Upper lobe of left lung (tissue), 6 donors: ENCODE measurements around the gene ANXA1. TPM values are rescaled to one million over a fixed set of nuclear protein-coding genes. Genes with fewer than 3 reads are reported as not detected.

Experiments
- ATAC-seq, 2 donors: fragments of 200-7000 bp; cut with Tn5 transposase; one replicate each; pipeline ENCODE4 v1.9.1; 2022; ENCODE audit warnings: mild to moderate bottlenecking in 2 of 2, moderate library complexity in 2 of 2; ENCODE audit not compliant: low FRiP score in 2 of 2
- DNase-seq, 2 donors: peaks; one replicate each; pipeline ENCODE4 v3.0.0-alpha.2; 2019 to 2020
- H3K27ac ChIP-seq, 4 donors: fragments of 200-600 bp; sonication (generic); one replicate each; pipeline ENCODE4 v1.5.1; 2016 to 2019
- H3K27me3 ChIP-seq, 4 donors: fragments of 200-600 bp; sonication (generic); one replicate each; pipeline ENCODE4 v1.5.1; 2017 to 2019
- H3K36me3 ChIP-seq, 4 donors: fragments of 200-600 bp; sonication (generic); one replicate each; pipeline ENCODE4 v1.5.1; 2016 to 2019
- H3K4me1 ChIP-seq, 4 donors: fragments of 200-600 bp; sonication (generic); one replicate each; pipeline ENCODE4 v1.5.1; 2018 to 2019
- H3K4me3 ChIP-seq, 4 donors: fragments of 200-600 bp; sonication (generic); one replicate each; pipeline ENCODE4 v1.5.1; 2017 to 2019; ENCODE audit warnings: mild to moderate bottlenecking in 2 of 4, moderate library complexity in 1 of 4
- H3K9me3 ChIP-seq, 4 donors: fragments of 200-600 bp; sonication (generic); one replicate each; pipeline ENCODE4 v1.5.1; 2018 to 2019
- EP300 ChIP-seq, 4 donors: sonication (generic); formaldehyde crosslinking; IDR thresholded peaks; one replicate each; pipeline ENCODE4 v1.5.1; 2017; ENCODE audit warnings: antibody characterized with exemption in 4 of 4, control low read depth in 2 of 4
- POLR2A ChIP-seq, 4 donors: fragments of 450-650 bp; IDR thresholded peaks; one replicate each; pipeline ENCODE4 v1.5.1; 2016 to 2017; ENCODE audit warnings: antibody characterized with exemption in 4 of 4, mild to moderate bottlenecking in 2 of 4
- POLR2AphosphoS5 ChIP-seq, 2 donors: sonication (generic); formaldehyde crosslinking; IDR thresholded peaks; one replicate each; pipeline ENCODE4 v1.5.1; 2017; ENCODE audit warnings: antibody characterized with exemption in 2 of 2
- WGBS, 2 donors: methylation state at CpG; one replicate each; pipeline ENCODE4 v1.1.5; 2017 to 2018; 5-methylcytosine and 5-hydroxymethylcytosine counted together
- total RNA-seq, 6 donors: library from RNA; depleted of rRNA in 4 of 6; stranded (reverse); fragments of >200 nt in 4 of 6; gene quantifications; one replicate each; pipeline versions ENCODE4 v1.1.0 to v1.2.1, GENCODE V29; 2016 to 2021
- TF ChIP-seq, protein P1 (sequence below), 6 experiments: fragments of 450-650 bp in 4 of 6; fragments of 200-600 bp in 2 of 6; sonication (generic) in 2 of 6; IDR thresholded peaks; one replicate each; pipeline ENCODE4 v1.5.1; 2016 to 2019; ENCODE audit warnings: antibody characterized with exemption in 6 of 6
- donor health status: DM: no; HTN: no; CAD: no; lungs with moderate emphysema.
- donor health status: DM: no; HTN: yes; CAD: no; lungs with severe emphysema.

ANXA1 gene
- total RNA-seq, 6 donors from 2014 or later: 174 to 910 (median 347) TPM

DNA sequence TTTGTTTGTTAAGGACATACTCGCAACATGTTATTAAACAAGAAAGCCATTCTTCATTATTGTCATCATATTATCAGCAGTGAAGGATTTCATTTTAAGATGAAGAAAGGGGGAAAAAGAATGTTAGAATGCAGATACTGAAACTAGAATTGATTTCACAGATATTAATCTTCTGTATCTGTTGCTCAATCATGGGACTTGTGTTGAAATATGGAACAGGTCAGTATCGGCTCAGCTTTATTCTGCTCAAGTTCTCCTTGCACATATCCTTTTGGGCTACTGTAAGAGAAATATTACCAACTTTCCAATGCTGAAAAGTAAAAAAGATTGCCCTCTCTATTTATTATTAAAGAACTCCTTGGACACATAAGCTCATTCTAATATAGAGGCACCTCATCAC is 13.8 kb upstream of the ANXA1 start:
- no peak for TF ChIP-seq POLR2AphosphoS5 (IDR thresholded peaks at IDR 0.05)
- ATAC-seq (peak in 1 of 2 donors; percentile 62), DNase-seq (no peak)
- no peak overlapping the region for H3K27ac ChIP-seq
- WGBS, 2 donors: 50 to 61% methylated on average over 2 of the region's 2 CpGs
- H3K4me3 ChIP-seq: no peak overlapping the region
- no peaks in the 10 kb centered on the region for H3K27me3 ChIP-seq
- no peaks in the 10 kb centered on the region for H3K36me3 ChIP-seq
- H3K9me3 ChIP-seq: no peaks in the 10 kb centered on the region
- H3K4me1 ChIP-seq: peaks cover 3 to 10% (median 6%) of the 10 kb centered on the region in 4 donors

DNA sequence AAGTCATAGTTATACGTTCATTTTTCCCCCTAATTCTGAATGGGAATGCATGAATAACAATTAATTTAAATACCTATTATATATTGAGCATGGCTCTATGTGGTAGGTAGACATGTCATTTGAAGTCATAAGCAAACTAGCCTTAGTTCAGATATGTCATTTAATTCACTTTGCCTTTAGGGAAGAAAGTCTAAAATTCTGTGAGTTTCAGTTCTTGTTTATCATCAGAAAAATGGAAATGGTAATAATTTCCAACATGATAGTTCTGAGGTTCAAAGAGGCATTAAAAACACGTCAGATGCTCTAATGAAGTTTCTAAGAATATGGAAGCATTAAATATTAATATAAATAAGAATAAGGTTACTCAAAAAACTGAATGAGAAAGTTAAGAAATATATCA is 13.1 kb upstream of the ANXA1 start:
- Histone ChIP-seq H3K27me3 (no peaks in the 10 kb centered on the region), H3K4me3 (no peak overlapping the region), H3K27ac (no peak overlapping the region), H3K36me3 (no peaks in the 10 kb centered on the region), H3K4me1 (peaks cover 2 to 11% (median 6%) of the 10 kb centered on the region in 4 donors), H3K9me3 (no peaks in the 10 kb centered on the region)
- ATAC-seq (no peak), DNase-seq (no peak)
- WGBS, 2 donors: 84 to 85% methylated on average over 2 of the region's 2 CpGs
- TF ChIP-seq POLR2AphosphoS5 (IDR thresholded peaks at IDR 0.05): no peak
- no peak for TF ChIP-seq POLR2A (IDR thresholded peaks at IDR 0.05)
- TF ChIP-seq, protein P1, sequence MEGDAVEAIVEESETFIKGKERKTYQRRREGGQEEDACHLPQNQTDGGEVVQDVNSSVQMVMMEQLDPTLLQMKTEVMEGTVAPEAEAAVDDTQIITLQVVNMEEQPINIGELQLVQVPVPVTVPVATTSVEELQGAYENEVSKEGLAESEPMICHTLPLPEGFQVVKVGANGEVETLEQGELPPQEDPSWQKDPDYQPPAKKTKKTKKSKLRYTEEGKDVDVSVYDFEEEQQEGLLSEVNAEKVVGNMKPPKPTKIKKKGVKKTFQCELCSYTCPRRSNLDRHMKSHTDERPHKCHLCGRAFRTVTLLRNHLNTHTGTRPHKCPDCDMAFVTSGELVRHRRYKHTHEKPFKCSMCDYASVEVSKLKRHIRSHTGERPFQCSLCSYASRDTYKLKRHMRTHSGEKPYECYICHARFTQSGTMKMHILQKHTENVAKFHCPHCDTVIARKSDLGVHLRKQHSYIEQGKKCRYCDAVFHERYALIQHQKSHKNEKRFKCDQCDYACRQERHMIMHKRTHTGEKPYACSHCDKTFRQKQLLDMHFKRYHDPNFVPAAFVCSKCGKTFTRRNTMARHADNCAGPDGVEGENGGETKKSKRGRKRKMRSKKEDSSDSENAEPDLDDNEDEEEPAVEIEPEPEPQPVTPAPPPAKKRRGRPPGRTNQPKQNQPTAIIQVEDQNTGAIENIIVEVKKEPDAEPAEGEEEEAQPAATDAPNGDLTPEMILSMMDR (IDR thresholded peaks at IDR 0.05): no peak
- no peak for TF ChIP-seq EP300 (IDR thresholded peaks at IDR 0.05)

DNA sequence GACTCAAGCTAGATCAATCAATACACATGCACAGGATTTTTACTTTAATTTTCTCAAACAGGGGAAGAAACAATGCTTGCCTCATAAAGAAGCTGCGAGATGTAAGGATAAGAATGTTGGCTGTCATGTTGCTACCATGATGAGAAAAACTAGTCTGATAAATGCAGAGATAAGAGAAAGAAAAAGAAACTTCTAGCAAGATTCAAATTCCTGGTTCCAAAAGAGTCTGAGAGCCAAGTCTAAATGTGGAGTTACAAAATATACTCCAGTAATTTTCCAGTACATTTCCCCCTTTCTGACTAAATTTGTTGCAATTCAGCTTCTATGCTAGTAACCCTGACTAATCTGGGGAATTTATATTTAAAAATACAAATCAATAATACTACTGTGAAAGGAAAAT is 10.4 kb upstream of the ANXA1 start:
- no peaks in the 10 kb centered on the region for H3K36me3 ChIP-seq
- TF ChIP-seq EP300 (IDR thresholded peaks at IDR 0.05): no peak
- TF ChIP-seq POLR2AphosphoS5 (IDR thresholded peaks at IDR 0.05): no peak
- no peak for TF ChIP-seq POLR2A (IDR thresholded peaks at IDR 0.05)
- TF ChIP-seq, protein P1 (IDR thresholded peaks at IDR 0.05): no peak
- WGBS, 2 donors: 73 to 90% methylated on average over 1 of the region's 1 CpG
- H3K27ac ChIP-seq: no peak overlapping the region
- H3K4me3 ChIP-seq: no peak overlapping the region
- ATAC-seq (no peak), DNase-seq (no peak)
- no peaks in the 10 kb centered on the region for H3K9me3 ChIP-seq
- peaks cover 16 to 22% (median 19%) of the 10 kb centered on the region in 4 donors for H3K4me1 ChIP-seq
- no peaks in the 10 kb centered on the region for H3K27me3 ChIP-seq

DNA sequence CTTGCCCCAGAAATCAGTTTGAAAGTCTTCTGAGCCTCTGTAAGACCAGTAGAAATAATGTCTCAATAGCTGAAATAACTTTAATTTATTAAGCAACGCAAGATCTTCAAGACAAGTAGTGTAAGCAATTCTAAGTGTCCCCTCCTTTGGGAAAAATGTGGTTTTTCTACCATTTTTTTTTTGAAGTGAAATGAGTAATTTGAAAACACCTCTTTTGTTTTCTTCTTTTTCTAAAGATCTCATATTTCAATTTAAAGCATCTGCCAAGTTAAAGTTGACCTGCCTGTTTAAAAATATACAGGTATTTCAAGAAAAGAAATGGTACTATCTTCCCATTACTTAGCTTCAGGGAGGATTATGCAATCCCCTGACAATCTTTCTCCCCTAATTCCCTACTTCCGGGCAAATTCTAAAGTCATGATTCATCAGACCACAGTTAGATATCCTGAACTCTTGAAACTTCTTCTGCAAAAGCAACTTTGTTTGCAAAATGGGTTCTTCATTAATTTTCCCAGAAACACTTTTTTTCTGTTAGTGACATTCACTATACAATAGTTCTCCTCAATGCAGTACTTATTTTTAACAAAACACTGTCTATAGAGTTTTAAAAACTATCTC is 7.8 kb upstream of the ANXA1 start:
- ATAC-seq (peak; percentile 70 to 88), DNase-seq (no peak)
- Histone ChIP-seq H3K36me3 (no peaks in the 10 kb centered on the region), H3K4me3 (no peak overlapping the region), H3K9me3 (no peaks in the 10 kb centered on the region), H3K27me3 (no peaks in the 10 kb centered on the region), H3K27ac (peak overlapping the region in 2 of 4 donors; percentile 29 to 50), H3K4me1 (peaks cover 27 to 37% (median 31%) of the 10 kb centered on the region in 4 donors)
- TF ChIP-seq EP300 (IDR thresholded peaks at IDR 0.05) (no peak), POLR2AphosphoS5 (IDR thresholded peaks at IDR 0.05) (peak in 1 of 2 donors; percentile 68), POLR2A (IDR thresholded peaks at IDR 0.05) (no peak)
- TF ChIP-seq, protein P1 (IDR thresholded peaks at IDR 0.05): no peak
- WGBS, 2 donors: 14 to 28% methylated on average over 2 of the region's 2 CpGs

DNA sequence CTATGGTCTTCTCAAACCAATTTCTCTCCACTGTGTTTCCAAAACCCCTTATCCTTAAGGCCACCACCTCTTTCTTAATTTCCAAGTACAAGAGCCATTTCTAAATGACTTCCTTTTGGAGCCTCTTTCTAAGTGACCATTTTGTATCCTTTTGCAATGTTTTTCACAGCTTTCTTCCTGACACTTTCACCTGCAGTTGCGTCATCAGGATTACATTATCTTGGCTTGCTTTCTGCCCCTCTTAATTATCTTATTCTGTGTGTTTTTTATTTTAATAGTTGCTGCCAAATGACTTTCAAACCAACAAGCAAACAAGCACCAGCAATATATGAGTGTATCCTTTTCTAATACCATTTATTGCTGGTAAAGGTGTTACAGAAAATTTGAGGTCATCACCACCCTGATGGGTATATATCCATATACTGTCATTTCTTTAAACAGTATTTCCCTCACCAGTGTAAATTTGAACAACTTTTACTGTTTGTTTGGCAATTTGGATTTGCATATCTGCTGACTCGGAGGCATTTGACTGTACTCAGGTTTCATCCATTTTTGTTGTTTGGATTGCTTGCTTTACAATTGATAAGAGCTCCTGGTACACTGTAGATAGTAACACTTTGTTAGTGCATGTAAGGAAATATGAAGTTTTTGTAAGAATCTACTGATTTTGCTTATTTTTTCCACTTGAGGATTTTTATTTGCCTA is 5.4 kb upstream of the ANXA1 start:
- Histone ChIP-seq H3K4me3 (no peak overlapping the region), H3K27ac (no peak overlapping the region), H3K9me3 (no peaks in the 10 kb centered on the region), H3K27me3 (no peaks in the 10 kb centered on the region), H3K36me3 (no peaks in the 10 kb centered on the region), H3K4me1 (peaks cover 48 to 60% (median 54%) of the 10 kb centered on the region in 4 donors)
- DNase-seq (no peak), ATAC-seq (no peak)
- WGBS, 2 donors: 70 to 72% methylated on average over 2 of the region's 2 CpGs
- TF ChIP-seq, protein P1 (IDR thresholded peaks at IDR 0.05): no peak
- TF ChIP-seq POLR2AphosphoS5 (IDR thresholded peaks at IDR 0.05): no peak
